Gastroesophageal sphincter (tissue), 4 donors: Measurements from ENCODE around the gene CCDC124. TPM values are rescaled to one million over a fixed set of nuclear protein-coding genes. Genes with fewer than 3 reads are reported as not detected.

ENCODE experiments used
- ATAC-seq: fragments of 150-250 bp; one replicate; pipeline ENCODE4 v1.9.1; 2016; ENCODE audit warnings: mild to moderate bottlenecking, moderate library complexity
- H3K27ac ChIP-seq, 4 donors: fragments of 200-600 bp; sonication (generic) in 3 of 4; 1 replicate in 3 of 4; 2 replicates in 1 of 4; pipeline ENCODE4 v1.5.1; 2016 to 2019
- H3K27me3 ChIP-seq: fragments of 200-600 bp; sonication (generic); one replicate; pipeline ENCODE4 v1.5.1; 2019
- H3K36me3 ChIP-seq, 2 donors: fragments of 200-600 bp; sonication (generic); one replicate each; pipeline ENCODE4 v1.5.1; 2019; ENCODE audit warnings: control low read depth in 1 of 2
- H3K4me1 ChIP-seq, 3 donors: fragments of 200-600 bp; sonication (generic); 1 replicate in 2 of 3; 2 replicates in 1 of 3; pipeline ENCODE4 v1.5.1; 2016 to 2019; ENCODE audit warnings: control low read depth in 2 of 3
- H3K4me3 ChIP-seq, 2 donors: fragments of 200-600 bp; sonication (generic); one replicate each; pipeline ENCODE4 v1.5.1; 2019; ENCODE audit warnings: mild to moderate bottlenecking in 1 of 2, moderate library complexity in 1 of 2
- H3K9me3 ChIP-seq, 3 donors: fragments of 200-600 bp; sonication (generic); one replicate each; pipeline ENCODE4 v1.5.1; 2017 to 2019; ENCODE audit warnings: control low read depth in 2 of 3
- EP300 ChIP-seq: sonication (generic); formaldehyde crosslinking; IDR thresholded peaks from one replicate; pipeline ENCODE4 v1.6.1; 2017; ENCODE audit warnings: antibody characterized with exemption, mild to moderate bottlenecking
- POLR2A ChIP-seq, 2 donors: fragments of 450-650 bp; IDR thresholded peaks; one replicate each; pipeline ENCODE4 v1.6.1; 2017; ENCODE audit warnings: antibody characterized with exemption in 2 of 2, mild to moderate bottlenecking in 2 of 2, moderate library complexity in 1 of 2
- POLR2AphosphoS5 ChIP-seq: sonication (generic); formaldehyde crosslinking; IDR thresholded peaks from one replicate; pipeline ENCODE4 v1.6.1; 2017; ENCODE audit warnings: antibody characterized with exemption
- WGBS, 2 donors: methylation state at CpG; one replicate each; pipeline ENCODE4 v1.1.5; 2018; ENCODE audit warnings: low coverage in 1 of 2; 5-methylcytosine and 5-hydroxymethylcytosine counted together
- total RNA-seq, 4 donors: library from RNA; depleted of rRNA; stranded (reverse); fragments of >200 nt; gene quantifications; one replicate each; pipeline ENCODE4 v1.1.0, GENCODE V29; 2016
- TF ChIP-seq, protein P1 (sequence below), 4 experiments: fragments of 200-600 bp in 2 of 4; fragments of 450-650 bp in 2 of 4; sonication (generic) in 1 of 4; IDR thresholded peaks; one replicate each; pipeline ENCODE4 v1.5.1; 2017 to 2019; ENCODE audit warnings: antibody characterized with exemption in 4 of 4, mild to moderate bottlenecking in 2 of 4, moderate library complexity in 2 of 4

Gene CCDC124
- total RNA-seq, 4 donors from 2014 or later, result 48.1 to 75.9 (median 56.6) TPM

DNA sequence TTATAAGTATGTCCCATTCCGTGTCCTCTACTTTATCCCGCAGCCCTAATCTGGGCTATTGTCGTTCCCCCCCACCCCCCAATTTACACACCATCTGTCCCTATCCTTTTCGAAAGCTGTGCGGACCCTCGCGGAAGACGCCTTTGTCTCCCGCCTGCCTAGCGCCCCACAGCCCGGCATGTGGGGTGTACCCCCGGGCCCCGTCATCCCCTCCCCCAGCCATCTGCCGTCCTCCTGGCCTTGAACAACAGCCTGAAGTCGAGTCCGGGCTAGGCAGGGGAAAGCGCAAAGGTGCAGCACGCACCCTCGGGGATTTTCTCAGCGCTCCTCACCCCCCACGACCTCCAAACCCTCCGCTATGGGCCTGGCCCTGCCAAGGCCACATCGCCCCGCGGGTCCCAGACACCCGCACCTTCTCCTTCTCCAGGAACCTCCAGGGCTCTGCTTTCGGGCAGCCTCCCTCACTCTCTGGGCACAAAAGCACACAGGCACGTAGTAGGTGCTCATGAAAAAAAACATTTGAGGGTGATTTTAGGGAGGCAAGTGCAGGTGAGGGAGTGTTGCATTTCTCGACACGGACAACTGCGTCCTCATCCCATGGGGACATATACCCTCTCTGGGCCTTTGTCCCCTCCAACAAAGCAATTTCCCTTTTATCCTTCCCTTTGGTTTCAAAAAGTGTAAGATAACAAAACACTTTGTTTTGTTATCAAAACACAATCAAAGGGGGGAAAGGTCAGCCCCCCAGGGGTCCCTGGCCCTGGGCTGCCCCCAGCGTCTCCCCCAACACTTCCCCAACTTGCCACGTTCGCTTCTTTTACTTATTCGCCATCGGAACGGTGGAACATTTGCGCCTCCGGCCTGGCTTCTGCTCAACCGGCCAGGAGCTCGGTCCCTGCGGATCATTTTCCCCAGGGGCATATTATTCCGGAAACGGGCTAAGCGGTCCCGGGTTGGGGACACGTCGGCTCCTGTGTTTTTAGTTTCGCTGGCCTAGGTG, 16.4 kb downstream of the CCDC124 start:
- H3K4me3 ChIP-seq, result peak overlapping the region in 1 of 2 donors; percentile 90
- H3K27ac ChIP-seq, result no peak overlapping the region
- no peaks in the 10 kb centered on the region for H3K9me3 ChIP-seq
- no peak for ATAC-seq
- peaks cover 57% of the 10 kb centered on the region for H3K27me3 ChIP-seq
- H3K36me3 ChIP-seq, result no peaks in the 10 kb centered on the region
- TF ChIP-seq POLR2A (IDR thresholded peaks at IDR 0.05), result no peak
- no peak for TF ChIP-seq POLR2AphosphoS5
- TF ChIP-seq, protein P1, sequence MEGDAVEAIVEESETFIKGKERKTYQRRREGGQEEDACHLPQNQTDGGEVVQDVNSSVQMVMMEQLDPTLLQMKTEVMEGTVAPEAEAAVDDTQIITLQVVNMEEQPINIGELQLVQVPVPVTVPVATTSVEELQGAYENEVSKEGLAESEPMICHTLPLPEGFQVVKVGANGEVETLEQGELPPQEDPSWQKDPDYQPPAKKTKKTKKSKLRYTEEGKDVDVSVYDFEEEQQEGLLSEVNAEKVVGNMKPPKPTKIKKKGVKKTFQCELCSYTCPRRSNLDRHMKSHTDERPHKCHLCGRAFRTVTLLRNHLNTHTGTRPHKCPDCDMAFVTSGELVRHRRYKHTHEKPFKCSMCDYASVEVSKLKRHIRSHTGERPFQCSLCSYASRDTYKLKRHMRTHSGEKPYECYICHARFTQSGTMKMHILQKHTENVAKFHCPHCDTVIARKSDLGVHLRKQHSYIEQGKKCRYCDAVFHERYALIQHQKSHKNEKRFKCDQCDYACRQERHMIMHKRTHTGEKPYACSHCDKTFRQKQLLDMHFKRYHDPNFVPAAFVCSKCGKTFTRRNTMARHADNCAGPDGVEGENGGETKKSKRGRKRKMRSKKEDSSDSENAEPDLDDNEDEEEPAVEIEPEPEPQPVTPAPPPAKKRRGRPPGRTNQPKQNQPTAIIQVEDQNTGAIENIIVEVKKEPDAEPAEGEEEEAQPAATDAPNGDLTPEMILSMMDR (IDR thresholded peaks at IDR 0.05), result no peak
- no peak for TF ChIP-seq EP300
- peaks cover 0 to 73% (median 30%) of the 10 kb centered on the region in 3 donors for H3K4me1 ChIP-seq
- 18 to 36% methylated on average over 15 of the region's 49 CpGs for WGBS, 2 donors

DNA sequence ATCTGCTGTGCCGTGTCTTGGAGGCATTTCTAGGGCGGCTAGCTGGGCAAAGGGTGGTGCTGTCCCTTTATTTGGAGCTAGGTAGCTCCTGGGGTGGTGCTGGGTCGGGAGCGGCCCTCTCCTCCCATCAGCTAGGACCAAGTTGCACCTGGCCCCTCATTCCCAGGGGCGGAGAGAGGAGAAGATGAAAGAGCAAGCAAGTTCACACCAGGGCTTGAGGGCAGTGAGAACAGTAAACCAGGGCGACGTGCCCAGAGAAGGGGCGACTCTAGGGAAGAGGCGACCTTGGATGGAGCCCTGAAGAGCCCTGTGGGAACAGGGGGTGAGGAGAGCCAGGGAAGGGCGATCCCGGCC, 17.1 kb downstream of the CCDC124 start:
- peaks cover 65% of the 10 kb centered on the region for H3K27me3 ChIP-seq

DNA sequence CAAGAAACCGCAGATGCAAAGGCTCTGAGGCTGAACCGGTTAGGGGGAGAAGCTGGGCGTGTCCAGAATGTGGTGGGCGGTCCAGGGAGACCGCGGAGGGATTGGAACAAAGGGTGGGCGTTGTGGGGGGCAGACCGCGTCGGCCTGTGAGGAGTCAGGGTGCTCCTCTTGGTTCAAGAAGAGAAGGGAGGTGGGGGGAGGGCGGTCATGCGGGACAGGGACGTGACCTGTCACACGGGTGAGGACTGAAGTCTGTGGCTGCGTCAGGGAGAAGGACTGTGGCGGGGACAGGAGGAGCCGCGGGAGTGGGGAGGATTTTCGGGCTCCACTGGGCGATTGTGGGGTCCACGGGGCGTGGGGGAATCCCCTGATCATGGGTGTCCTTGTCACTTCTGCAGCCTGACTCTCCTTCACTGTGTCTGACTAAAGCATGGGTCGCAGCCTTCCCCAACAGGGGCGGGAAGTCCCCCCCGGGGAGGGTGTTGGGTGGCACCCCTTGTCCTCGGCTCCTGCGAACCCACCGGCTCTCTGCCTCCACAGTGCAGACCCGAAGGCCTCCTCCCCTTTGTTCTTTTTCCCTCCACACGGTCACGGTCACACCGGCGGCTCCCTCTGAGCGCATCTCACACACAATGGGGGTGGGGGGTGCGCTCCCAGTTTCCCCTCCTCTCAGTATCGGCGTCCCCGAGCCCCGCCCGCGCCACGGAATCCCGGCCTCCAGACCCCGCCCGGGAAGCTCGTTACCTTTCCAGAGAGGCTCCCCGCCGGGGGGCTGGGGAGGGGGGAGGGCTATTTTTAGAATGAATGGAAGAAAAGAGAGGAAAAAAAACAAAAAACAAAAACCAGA, 17.7 kb downstream of the CCDC124 start:
- ATAC-seq, result no peak
- peaks cover 69% of the 10 kb centered on the region for H3K27me3 ChIP-seq
- H3K4me1 ChIP-seq, result peaks cover 0 to 64% (median 30%) of the 10 kb centered on the region in 3 donors
- H3K4me3 ChIP-seq, result no peak overlapping the region
- no peak overlapping the region for H3K27ac ChIP-seq
- H3K9me3 ChIP-seq, result no peaks in the 10 kb centered on the region
- H3K36me3 ChIP-seq, result no peaks in the 10 kb centered on the region
- 3% methylated on average over 39 of the region's 48 CpGs; no CpG with 5 or more reads in 1 of the 2 donors for WGBS, 2 donors
- TF ChIP-seq, protein P1 (IDR thresholded peaks at IDR 0.05), result no peak
- no peak for TF ChIP-seq EP300
- TF ChIP-seq POLR2A (IDR thresholded peaks at IDR 0.05), result no peak
- no peak for TF ChIP-seq POLR2AphosphoS5

More for the DNA sequence above, 17.1 kb downstream of the CCDC124 start:
- no peaks in the 10 kb centered on the region for H3K36me3 ChIP-seq
- 10% methylated on average over 5 of the region's 11 CpGs; no CpG with 5 or more reads in 1 of the 2 donors for WGBS, 2 donors
- TF ChIP-seq EP300 (no peak), POLR2A (IDR thresholded peaks at IDR 0.05) (no peak), POLR2AphosphoS5 (no peak)
- TF ChIP-seq, protein P1 (IDR thresholded peaks at IDR 0.05), result no peak
- no peak overlapping the region for H3K4me3 ChIP-seq
- H3K9me3 ChIP-seq, result no peaks in the 10 kb centered on the region
- H3K27ac ChIP-seq, result no peak overlapping the region
- H3K4me1 ChIP-seq, result peaks cover 0 to 66% (median 30%) of the 10 kb centered on the region in 3 donors
- ATAC-seq, result no peak

- Histone ChIP-seq H3K27me3 (peaks cover 78% of the 10 kb centered on the region), H3K27ac (no peak overlapping the region), H3K9me3 (no peaks in the 10 kb centered on the region), H3K4me3 (peak overlapping the region in 1 of 2 donors; percentile 12), H3K4me1 (peaks cover 0 to 62% (median 30%) of the 10 kb centered on the region in 3 donors), H3K36me3 (no peaks in the 10 kb centered on the region)
- TF ChIP-seq EP300, result no peak
- 3% methylated on average over 14 of the region's 33 CpGs; no CpG with 5 or more reads in 1 of the 2 donors for WGBS, 2 donors
- ATAC-seq, result no peak
Measured at GRCh38 chr19:17951157-17951989, 18.6 kb downstream of the CCDC124 start.
